Duodenal mucosa (tissue), 2 donors: ENCODE results near the gene MAGI1.

ENCODE experiments used
- H3K27ac ChIP-seq: one replicate; pipeline ENCODE4 v1.7.0; 2013; ENCODE audit warnings: low read depth, low read length
- H3K27me3 ChIP-seq, 2 donors: one replicate each; pipeline ENCODE4 v1.7.0; 2013; ENCODE audit warnings: low read length in 2 of 2, control low read depth in 1 of 2; ENCODE audit not compliant: insufficient read depth in 2 of 2, control insufficient read depth in 1 of 2
- H3K36me3 ChIP-seq, 2 donors: one replicate each; pipeline ENCODE4 v1.7.0; 2013; ENCODE audit warnings: low read length in 2 of 2, control low read depth in 1 of 2; ENCODE audit not compliant: insufficient read depth in 2 of 2, control insufficient read depth in 1 of 2
- H3K4me1 ChIP-seq, 2 donors: one replicate each; pipeline ENCODE4 v1.7.0; 2013; ENCODE audit warnings: low read length in 2 of 2, control low read depth in 1 of 2; ENCODE audit not compliant: insufficient read depth in 2 of 2, control insufficient read depth in 1 of 2
- H3K4me3 ChIP-seq, 2 donors: one replicate each; pipeline ENCODE4 v1.7.0; 2013; ENCODE audit warnings: low read length in 2 of 2, low read depth in 1 of 2
- H3K9ac ChIP-seq, 2 donors: one replicate each; pipeline ENCODE4 v1.7.0; 2013; ENCODE audit warnings: low read length in 2 of 2, low read depth in 1 of 2
- H3K9me3 ChIP-seq, 2 donors: one replicate each; pipeline ENCODE4 v1.7.0; 2013; ENCODE audit warnings: low read length in 2 of 2, control low read depth in 1 of 2; ENCODE audit not compliant: control insufficient read depth in 1 of 2

MAGI1 gene

DNA sequence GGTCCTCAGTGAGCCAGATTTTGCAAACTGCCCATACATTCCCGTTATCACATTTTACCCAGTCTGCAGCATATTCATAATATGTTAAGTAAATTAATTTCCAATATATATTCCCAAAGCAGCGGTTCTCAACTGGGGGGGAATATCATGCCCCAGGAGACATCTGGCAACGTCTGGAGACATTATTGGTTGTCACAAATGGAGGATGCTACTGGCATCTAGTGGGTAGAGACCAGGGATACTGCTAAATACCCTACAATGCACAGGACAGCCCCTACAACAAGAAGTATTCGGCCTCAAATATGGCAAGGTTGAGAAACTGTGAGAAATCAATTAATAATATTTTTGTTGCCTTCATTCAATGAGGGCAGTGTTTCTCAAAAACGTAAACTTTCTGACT lies 280.3 kb downstream of the MAGI1 start:
- no peak overlapping the region for H3K9ac ChIP-seq
- no peaks in the 10 kb centered on the region for H3K36me3 ChIP-seq
- H3K27ac ChIP-seq: no peak overlapping the region

DNA sequence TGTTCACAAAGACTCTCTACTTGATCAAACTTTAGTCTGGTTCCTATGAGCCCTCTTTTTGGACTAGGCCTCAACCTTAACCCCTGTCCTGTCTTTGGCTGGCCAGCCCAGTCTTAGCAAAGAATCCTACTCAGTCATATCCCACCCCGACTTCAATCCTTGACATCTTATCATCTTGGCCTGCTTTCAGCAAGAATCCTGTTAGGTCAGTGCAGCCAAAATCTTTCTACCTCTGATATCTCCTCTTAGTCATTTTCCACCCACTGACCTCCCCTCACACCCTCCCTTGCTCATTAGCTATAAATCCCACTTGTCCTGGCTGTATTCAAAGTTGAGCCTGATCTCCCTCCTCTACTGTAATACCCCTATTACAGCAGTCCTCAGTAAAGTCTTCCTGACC lies 286.1 kb downstream of the MAGI1 start:
- H3K9ac ChIP-seq: no peak overlapping the region
- H3K4me3 ChIP-seq: no peak overlapping the region
- no peak overlapping the region for H3K27ac ChIP-seq

More for the DNA sequence above, 280.3 kb downstream of the MAGI1 start:
- no peaks in the 10 kb centered on the region for H3K27me3 ChIP-seq
- H3K9me3 ChIP-seq: no peaks in the 10 kb centered on the region
- peaks cover 0 to 10% of the 10 kb centered on the region in 2 donors for H3K4me1 ChIP-seq
- H3K4me3 ChIP-seq: no peak overlapping the region

GRCh38 chr3:65751123-65751700 lies 287.5 kb downstream of the MAGI1 start:
- Histone ChIP-seq H3K9me3 (no peaks in the 10 kb centered on the region), H3K4me3 (no peak overlapping the region), H3K36me3 (no peaks in the 10 kb centered on the region), H3K27ac (no peak overlapping the region), H3K27me3 (no peaks in the 10 kb centered on the region), H3K4me1 (no peaks in the 10 kb centered on the region), H3K9ac (no peak overlapping the region)

More for the DNA sequence above, 286.1 kb downstream of the MAGI1 start:
- Histone ChIP-seq H3K4me1 (no peaks in the 10 kb centered on the region), H3K27me3 (no peaks in the 10 kb centered on the region), H3K9me3 (no peaks in the 10 kb centered on the region), H3K36me3 (no peaks in the 10 kb centered on the region)

GRCh38 chr3:65749066-65749465 lies 289.7 kb downstream of the MAGI1 start:
- H3K27ac ChIP-seq: no peak overlapping the region
- no peaks in the 10 kb centered on the region for H3K27me3 ChIP-seq
- no peaks in the 10 kb centered on the region for H3K36me3 ChIP-seq
- no peaks in the 10 kb centered on the region for H3K4me1 ChIP-seq
- no peak overlapping the region for H3K4me3 ChIP-seq
- no peaks in the 10 kb centered on the region for H3K9me3 ChIP-seq
- no peak overlapping the region for H3K9ac ChIP-seq

- no peaks in the 10 kb centered on the region for H3K9me3 ChIP-seq
- H3K27ac ChIP-seq: no peak overlapping the region
- no peaks in the 10 kb centered on the region for H3K27me3 ChIP-seq
- H3K4me1 ChIP-seq: no peaks in the 10 kb centered on the region
- H3K9ac ChIP-seq: no peak overlapping the region
- H3K4me3 ChIP-seq: no peak overlapping the region
- H3K36me3 ChIP-seq: no peaks in the 10 kb centered on the region
These were observed 290.4 kb downstream of the MAGI1 start for GRCh38 chr3:65748326-65748725.

GRCh38 chr3:65746848-65747247 lies 291.9 kb downstream of the MAGI1 start:
- no peaks in the 10 kb centered on the region for H3K36me3 ChIP-seq
- no peak overlapping the region for H3K27ac ChIP-seq
- no peaks in the 10 kb centered on the region for H3K9me3 ChIP-seq
- no peak overlapping the region for H3K4me3 ChIP-seq
- H3K9ac ChIP-seq: no peak overlapping the region
- no peaks in the 10 kb centered on the region for H3K4me1 ChIP-seq
- no peaks in the 10 kb centered on the region for H3K27me3 ChIP-seq

DNA sequence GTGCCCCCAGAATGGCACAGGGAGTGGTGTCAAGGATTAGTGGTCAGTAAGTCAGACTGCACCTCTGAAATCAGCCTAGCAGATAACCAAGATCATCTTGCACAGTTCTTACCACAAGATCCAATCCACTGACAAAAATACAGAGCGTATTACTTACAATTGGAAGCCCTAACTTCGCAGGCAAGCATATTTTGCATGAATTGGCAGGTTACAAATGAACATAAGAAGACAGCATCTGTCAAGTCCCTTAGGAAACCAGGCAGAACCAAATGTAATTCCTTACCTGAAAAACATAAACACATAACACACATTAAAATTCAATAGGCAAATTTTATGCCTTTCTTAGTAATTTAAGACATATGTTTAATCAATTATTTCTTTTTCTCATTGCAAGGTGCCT lies 293.4 kb downstream of the MAGI1 start:
- H3K9ac ChIP-seq: no peak overlapping the region
- no peaks in the 10 kb centered on the region for H3K36me3 ChIP-seq
- no peaks in the 10 kb centered on the region for H3K4me1 ChIP-seq
- H3K4me3 ChIP-seq: no peak overlapping the region
- H3K9me3 ChIP-seq: no peaks in the 10 kb centered on the region
- no peak overlapping the region for H3K27ac ChIP-seq
- H3K27me3 ChIP-seq: no peaks in the 10 kb centered on the region

DNA sequence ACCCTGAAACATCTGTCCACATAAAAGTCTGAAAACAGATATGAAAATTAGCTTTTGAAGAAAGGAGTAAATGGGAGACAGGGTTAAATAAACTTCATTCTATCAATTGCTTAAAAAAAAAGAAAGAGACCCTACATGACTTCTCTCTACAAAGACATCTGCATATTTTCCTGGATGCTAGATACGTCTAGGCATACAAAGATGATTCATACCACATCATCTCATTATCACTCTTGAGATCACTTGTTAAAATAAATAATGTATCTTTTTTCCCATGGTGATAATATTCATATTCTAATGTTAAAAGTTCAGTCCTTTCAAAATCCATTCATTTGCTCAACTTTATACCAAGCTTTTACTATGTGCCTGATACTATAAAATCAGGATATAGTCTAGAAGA lies 295.8 kb downstream of the MAGI1 start:
- Histone ChIP-seq H3K27ac (no peak overlapping the region), H3K9me3 (no peaks in the 10 kb centered on the region), H3K9ac (no peak overlapping the region), H3K4me3 (no peak overlapping the region), H3K4me1 (no peaks in the 10 kb centered on the region), H3K36me3 (no peaks in the 10 kb centered on the region), H3K27me3 (no peaks in the 10 kb centered on the region)

GRCh38 chr3:65741540-65741939 lies 297.2 kb downstream of the MAGI1 start:
- Histone ChIP-seq H3K27ac (no peak overlapping the region), H3K9me3 (no peaks in the 10 kb centered on the region), H3K4me3 (no peak overlapping the region), H3K9ac (no peak overlapping the region), H3K27me3 (no peaks in the 10 kb centered on the region), H3K36me3 (no peaks in the 10 kb centered on the region), H3K4me1 (no peaks in the 10 kb centered on the region)

DNA sequence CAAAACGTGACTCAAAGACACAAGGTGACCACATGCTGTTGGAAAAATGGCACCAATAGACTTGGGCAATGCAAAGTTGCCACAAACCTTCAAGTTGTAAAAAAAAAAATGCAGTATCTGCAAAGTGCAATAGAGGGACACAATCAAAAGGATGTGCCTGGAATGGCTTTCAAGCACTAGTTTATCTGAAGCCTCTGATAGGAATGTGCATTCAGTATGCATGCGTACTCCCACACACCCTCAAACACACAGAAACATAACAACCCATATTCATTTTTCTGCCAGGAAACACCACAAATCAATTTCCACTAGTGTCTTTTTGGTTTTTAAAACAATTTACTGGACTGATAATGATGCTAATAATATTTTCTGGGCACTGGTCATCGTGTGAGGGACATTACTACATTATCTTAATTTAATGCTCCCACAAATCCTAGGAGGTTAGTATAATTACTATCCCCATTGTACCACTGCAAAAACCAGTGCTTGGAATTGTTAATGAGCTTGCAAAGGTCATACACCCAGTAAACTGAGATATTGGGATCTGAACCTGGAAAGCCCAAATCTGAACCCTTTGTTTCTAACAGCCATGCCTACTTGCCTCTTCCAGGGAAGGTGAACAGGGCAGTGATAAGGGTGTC lies 298.7 kb downstream of the MAGI1 start:
- H3K36me3 ChIP-seq: no peaks in the 10 kb centered on the region
- H3K27ac ChIP-seq: no peak overlapping the region
- H3K4me3 ChIP-seq: no peak overlapping the region
- no peaks in the 10 kb centered on the region for H3K4me1 ChIP-seq
- H3K27me3 ChIP-seq: no peaks in the 10 kb centered on the region
- no peak overlapping the region for H3K9ac ChIP-seq
- no peaks in the 10 kb centered on the region for H3K9me3 ChIP-seq
